ENCODE measurements around the gene CDH5.

DNA sequence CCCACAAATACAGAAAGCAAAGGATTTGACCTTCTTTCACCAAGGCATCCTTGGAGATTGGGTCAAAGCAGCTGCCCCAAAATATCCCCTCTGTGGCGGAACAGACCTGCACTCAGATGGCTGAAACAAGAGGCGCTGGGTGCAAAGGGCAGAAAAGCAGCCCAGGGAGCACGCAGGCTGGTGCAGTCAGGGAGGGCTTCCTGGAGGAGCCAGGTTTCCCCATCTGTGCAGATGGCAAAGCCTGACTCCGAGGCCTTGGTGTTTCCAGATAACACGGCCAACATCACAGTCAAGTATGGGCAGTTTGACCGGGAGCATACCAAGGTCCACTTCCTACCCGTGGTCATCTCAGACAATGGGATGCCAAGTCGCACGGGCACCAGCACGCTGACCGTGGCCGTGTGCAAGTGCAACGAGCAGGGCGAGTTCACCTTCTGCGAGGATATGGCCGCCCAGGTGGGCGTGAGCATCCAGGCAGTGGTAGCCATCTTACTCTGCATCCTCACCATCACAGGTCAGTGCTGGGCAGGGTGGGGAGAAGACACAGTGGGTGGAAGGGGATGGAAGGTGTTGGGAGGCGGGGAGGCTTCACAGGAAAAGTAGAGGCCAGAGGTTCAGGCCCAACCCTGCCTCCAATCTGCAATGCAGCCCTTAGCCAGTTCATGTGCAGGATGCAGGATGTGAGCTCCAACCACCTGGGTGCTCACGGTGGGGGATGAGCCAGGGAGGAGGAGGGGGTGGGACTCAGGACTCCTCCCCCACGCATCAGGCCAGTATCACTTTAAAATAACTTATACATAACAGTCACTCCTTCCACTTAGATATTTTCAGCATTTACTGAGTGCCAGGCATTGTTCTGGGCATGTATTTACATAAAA lies 34.3 kb downstream of the CDH5 start:
- TF ChIP-seq, protein P1, sequence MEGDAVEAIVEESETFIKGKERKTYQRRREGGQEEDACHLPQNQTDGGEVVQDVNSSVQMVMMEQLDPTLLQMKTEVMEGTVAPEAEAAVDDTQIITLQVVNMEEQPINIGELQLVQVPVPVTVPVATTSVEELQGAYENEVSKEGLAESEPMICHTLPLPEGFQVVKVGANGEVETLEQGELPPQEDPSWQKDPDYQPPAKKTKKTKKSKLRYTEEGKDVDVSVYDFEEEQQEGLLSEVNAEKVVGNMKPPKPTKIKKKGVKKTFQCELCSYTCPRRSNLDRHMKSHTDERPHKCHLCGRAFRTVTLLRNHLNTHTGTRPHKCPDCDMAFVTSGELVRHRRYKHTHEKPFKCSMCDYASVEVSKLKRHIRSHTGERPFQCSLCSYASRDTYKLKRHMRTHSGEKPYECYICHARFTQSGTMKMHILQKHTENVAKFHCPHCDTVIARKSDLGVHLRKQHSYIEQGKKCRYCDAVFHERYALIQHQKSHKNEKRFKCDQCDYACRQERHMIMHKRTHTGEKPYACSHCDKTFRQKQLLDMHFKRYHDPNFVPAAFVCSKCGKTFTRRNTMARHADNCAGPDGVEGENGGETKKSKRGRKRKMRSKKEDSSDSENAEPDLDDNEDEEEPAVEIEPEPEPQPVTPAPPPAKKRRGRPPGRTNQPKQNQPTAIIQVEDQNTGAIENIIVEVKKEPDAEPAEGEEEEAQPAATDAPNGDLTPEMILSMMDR (conservative IDR thresholded peaks at IDR 0.05; ENCODE audit: low read depth, low read length) = no peak
- TF ChIP-seq EZH2 (IDR thresholded peaks at IDR 0.05; ENCODE audit: borderline replicate concordance, low read depth, low read length, poor library complexity, severe bottlenecking) = no peak

Measured in A673 (cell line).